HG02571 (cell line): Measurements from ENCODE around the gene TMEM150B.
"Not testable (repeated sequence)": the region's sequence is repeated elsewhere in the genome, so short reads cannot be mapped to it uniquely, and the experiment has no call there.

Source experiments
- ATAC-seq: cut with Tn5 transposase; IDR thresholded peaks from one replicate; pipeline ENCODE4 v1.9.1; 2021; ENCODE audit warnings: mild to moderate bottlenecking, moderate library complexity; ENCODE audit not compliant: unreplicated experiment

The TMEM150B gene

GRCh38 chr19:55339889-55340783 lies 15.0 kb upstream of the TMEM150B start:
- no peak for ATAC-seq

GRCh38 chr19:55339105-55339888 lies 14.2 kb upstream of the TMEM150B start, which contains the start of gene KMT5C:
TSS of gene KMT5C (plus strand) at chr19:55339876. CDS start at chr19:55341937, 2,061 bp downstream.
- ATAC-seq = peak; percentile 84

GRCh38 chr19:55336101-55336500 lies 11.0 kb upstream of the TMEM150B start:
- no peak for ATAC-seq

GRCh38 chr19:55333870-55334269 lies 8.7 kb upstream of the TMEM150B start:
- ATAC-seq = no peak

GRCh38 chr19:55329791-55330190 lies 4.7 kb upstream of the TMEM150B start:
- not testable (repeated sequence) for ATAC-seq

GRCh38 chr19:55328774-55329318 lies 3.7 kb upstream of the TMEM150B start:
- ATAC-seq = not testable (repeated sequence)

- ATAC-seq = no peak
Measured at GRCh38 chr19:55324662-55325061, 479 bp downstream of the TMEM150B start.

GRCh38 chr19:55322204-55322885 lies 2.8 kb downstream of the TMEM150B start:
- ATAC-seq = no peak

GRCh38 chr19:55321466-55322137 lies 3.5 kb downstream of the TMEM150B start:
- no peak for ATAC-seq

GRCh38 chr19:55320844-55321419 lies 4.2 kb downstream of the TMEM150B start:
- no peak for ATAC-seq

- ATAC-seq = no peak
Measured at GRCh38 chr19:55319785-55320184, 5.4 kb downstream of the TMEM150B start.

- no peak for ATAC-seq
Measured at GRCh38 chr19:55316646-55317045, 8.5 kb downstream of the TMEM150B start.

- no peak for ATAC-seq
Measured at GRCh38 chr19:55315956-55316525, 9.1 kb downstream of the TMEM150B start.

GRCh38 chr19:55314396-55314795 lies 10.7 kb downstream of the TMEM150B start:
- ATAC-seq = no peak

- no peak for ATAC-seq
Measured at GRCh38 chr19:55312621-55313512, 12.3 kb downstream of the TMEM150B start.

GRCh38 chr19:55311797-55312196 lies 13.3 kb downstream of the TMEM150B start:
- no peak for ATAC-seq

GRCh38 chr19:55311397-55311796 lies 13.7 kb downstream of the TMEM150B start:
- no peak for ATAC-seq

- no peak for ATAC-seq
Measured at GRCh38 chr19:55310498-55310897, 14.6 kb downstream of the TMEM150B start.

GRCh38 chr19:55309448-55309847 lies 15.7 kb downstream of the TMEM150B start:
- ATAC-seq = no peak
